EH (cell line): Measurements from ENCODE around the gene MORN3.
"Not testable (repeated sequence)": the region's sequence is repeated elsewhere in the genome, so short reads cannot be mapped to it uniquely, and the experiment has no call there.

Experiments
- DNase-seq: peaks from one replicate; pipeline ENCODE4 v3.0.0-alpha.2; 2015; ENCODE audit warnings: low read depth

MORN3 gene

DNA sequence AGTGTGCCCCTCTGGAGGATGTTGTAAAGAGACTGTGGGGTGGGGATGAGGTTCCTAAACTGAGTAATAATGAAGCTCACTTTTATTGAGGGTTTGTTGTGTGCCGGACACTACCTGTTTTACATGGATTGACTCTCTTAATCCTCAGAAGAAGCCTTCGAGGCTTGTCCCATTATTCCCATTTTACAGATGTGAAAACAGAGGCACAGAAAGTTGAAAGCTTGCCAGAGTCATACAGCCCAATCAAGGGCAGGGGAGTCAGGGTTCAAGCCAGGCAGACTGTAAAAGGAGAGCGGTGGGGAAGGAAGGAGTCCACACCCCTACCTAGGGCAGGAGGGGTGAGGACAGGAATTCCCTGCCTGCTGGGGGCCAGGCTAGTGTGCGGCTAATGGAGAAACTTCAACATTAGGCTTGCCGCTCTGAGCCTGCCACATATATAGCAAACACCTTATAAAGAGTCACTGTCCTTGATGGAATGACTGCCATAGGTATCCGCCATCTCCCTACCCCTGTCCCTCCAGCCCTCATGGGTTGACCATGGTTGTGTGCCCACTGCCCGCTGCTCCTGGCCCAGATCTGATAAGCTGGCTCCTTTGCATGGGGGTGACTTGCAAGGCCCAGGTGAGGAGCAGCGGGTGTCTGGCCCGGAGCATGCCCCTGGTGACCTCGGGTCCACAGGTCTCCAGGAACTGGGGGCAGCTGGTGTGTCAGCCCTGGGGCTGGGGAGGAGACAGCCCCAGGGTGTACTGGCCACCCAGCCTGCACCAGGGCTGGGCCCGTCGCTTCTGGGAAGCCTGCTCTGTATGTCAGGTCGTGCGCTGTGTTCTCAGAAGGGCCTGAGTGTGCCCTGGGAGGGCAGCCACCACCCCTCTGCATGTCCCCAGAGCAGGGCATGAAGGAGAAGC is 30.9 kb downstream of the MORN3 start:
- DNase-seq = no peak

DNA sequence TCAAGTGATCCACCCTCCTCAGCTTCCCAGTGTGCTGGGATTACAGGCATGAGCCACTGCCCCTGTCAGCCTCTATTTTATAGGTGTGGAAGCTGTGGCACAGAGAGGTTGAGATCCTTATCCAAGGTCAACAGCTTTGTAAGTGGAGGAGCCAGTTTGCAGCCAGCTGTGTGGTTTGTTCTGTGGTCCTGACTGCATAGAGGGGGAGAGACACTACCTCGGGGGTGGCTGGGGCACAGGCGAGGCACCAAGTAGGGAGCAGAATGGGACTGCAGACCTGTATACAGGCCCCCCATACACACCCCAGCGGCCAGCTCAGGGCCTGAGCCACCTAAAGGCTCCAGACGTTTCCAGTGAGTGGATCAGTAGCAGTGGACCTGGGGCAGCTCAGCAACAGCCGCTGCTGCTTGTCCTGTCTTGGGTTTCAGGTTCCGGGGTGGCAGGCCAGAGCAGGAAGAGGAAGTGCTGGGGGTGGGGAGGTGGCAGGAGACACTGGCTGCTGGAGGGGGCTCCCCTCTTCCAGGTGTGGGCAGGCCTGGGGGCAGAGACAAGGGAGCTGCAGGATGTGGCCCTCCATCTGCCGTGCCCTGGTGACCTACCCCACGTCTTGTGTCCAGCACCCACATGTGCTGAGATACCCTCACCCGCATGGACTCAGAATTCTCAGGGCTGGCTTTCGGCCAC is 32.1 kb downstream of the MORN3 start:
- no peak for DNase-seq

DNA sequence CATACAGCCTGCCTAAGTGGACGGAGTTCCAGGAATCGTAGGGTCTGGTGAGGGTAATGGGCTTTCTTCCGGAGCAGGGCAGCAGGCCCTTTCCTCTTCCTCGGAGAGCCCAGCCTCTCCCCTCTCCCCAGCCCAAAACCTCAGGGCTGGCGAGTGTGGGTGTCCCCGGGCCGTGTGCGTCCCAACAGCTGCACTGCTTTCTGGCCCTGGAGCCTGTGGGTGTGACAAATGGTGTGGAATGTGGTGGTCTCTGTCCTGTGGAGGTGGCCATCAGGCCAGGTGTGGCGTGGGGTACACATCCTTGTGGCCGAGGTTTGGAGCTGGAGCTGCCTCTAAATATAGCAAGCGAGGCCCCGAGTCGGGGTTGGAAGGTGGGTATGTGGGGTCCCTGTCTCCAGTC is 34.6 kb downstream of the MORN3 start:
- DNase-seq = no peak

DNA sequence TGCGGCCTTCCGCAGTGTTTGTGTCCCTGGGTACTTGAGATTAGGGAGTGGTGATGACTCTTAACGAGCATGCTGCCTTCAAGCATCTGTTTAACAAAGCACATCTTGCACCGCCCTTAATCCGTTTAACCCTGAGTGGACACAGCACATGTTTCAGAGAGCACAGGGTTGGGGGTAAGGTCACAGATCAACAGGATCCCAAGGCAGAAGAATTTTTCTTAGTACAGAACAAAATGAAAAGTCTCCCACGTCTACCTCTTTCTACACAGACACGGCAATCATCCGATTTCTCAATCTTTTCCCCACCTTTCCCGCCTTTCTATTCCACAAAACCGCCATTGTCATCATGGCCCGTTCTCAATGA is 35.6 kb downstream of the MORN3 start:
- DNase-seq = not testable (repeated sequence)

DNA sequence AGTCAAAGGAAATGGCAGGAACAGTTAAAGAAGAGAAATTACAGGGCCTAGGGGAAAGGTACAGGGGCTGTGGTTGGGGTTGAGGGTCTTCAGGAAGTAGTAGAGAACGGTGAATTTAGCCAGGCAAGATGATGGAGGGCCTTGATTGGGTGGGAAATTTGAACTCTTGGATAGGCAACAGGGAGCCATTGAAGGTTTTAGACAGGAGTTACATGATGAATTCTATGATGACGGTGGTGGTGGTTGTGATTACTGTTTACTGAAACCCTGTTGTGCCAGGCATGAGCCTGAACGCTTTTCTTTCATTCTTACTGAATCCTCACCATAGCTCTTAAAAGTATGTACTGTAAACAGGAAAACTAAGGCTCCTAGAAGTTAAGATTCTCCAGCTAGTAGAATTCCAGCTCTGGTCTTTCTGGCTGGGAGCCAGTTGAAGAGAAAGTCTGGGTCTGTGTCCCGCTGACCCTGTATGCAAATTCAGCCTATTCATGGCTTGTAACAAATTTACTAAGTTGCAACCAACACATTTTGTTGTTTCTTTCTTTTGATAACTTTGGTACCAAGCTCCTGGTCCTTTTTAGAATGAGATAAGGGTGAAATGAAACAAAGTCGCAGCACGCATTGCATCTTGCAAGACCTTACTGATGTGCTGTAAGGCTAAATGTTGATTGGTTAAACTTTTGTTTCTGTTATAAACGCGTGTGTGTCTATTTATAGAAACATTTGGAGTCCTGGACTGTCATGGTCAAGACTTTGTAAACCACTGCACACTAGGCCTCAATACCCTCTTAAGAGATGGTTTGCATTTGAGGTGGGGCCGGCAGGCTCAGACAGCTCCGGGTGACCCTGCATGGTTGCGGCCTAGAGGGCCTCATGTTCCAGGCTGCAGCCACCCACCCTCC is 37.1 kb downstream of the MORN3 start:
- DNase-seq = peak; percentile 44

DNA sequence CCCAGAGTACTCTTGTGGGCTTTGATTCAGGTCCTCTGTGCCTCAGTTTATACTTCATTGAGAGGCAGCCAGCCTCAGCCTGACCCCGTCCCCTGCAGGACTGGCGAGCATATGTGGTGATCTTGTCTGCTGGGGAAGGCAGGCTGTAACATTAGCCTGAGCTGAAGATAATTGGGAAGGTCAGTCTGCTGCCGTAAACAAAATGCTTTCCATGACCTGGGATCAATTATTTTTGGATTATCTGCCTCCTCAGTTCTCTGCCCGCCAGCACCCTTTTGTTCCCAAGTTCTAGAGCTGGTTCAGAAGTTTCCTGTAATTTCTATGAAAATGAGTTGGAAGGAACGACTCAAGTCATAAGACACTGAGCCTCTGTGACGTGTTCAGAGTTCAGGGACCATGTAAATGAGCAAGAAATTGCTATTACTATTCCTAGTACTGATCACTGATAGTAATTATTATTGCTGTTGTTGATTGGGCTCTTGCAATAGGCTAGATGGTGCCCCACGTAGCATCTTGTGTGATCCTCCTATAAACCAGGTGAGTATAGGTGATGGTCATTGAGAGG is 38.6 kb downstream of the MORN3 start:
- no peak for DNase-seq

DNA sequence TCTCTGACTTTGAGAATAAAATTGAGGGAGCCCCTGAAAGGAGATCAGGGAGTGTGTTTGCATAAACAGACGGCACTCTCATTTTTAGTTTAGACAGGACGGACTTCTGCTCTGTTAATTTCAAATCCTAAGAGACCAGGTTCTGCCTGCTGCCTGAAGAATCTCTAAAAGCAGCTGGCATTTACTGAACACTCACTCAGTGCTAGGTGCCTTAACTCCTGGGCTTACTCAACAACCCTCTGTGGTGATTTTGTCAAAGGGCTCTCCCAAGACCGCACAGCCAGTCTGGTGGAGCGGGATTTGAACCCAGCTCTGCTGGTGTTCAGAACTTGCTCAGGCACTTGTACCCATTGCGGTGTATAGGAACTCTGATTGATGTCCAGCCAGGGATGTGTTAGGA is 40.9 kb downstream of the MORN3 start:
- no peak for DNase-seq

DNA sequence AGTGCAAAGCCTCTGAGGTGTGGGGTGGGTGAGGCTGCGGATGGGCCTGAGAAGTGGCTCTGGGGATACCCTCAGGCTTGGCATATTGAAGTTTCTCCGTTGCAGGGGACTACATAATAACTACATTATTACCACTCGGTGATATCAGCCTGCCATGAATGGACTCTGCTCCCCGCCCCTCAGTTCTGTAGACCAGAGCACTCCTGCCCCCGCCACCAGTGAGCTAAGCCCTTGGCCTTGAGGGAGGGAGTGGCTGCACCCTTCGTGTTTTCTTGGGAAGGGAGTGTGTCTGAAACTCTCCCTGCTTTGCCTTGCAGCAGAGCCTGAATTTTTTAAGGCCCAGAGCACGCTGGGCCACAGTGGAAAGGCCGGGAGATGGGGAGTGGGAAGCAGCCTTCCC is 41.4 kb downstream of the MORN3 start:
- peak; percentile 41 for DNase-seq

DNA sequence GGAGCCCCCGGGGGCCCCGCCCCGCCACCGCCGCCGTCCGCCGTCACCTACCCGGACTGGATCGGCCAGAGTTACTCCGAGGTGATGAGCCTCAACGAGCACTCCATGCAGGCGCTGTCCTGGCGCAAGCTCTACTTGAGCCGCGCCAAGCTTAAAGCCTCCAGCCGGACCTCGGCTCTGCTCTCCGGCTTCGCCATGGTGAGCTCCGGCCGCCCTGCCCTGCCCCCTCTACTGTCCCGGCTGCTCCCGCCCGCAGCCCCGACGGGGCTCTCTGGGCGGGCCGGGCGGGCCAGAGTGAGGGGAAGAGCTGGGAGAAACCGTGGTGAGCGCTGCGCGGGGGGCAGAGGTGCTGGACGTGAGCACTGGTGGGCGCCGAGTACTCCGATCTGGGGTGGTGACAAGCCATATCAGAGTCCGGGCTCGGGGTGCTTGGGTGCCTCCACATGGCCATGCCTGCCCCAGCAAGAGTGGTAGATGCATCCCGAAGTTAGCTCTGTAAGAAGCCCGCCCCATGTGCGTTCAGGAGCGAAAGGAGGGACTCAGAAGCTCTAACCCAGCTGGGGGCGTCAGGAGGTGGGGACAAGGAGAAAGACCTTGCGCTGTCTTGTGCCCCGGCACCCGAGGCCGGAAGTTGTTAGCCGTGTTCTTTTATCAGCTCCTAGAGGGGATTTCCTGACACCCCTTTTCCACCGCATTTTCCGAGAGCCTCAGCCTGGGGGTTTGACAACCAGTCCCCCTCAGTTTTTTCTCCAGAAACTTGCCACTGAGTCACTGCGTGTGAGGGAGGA is 42.4 kb downstream of the MORN3 start:
- DNase-seq = peak; percentile 78

DNA sequence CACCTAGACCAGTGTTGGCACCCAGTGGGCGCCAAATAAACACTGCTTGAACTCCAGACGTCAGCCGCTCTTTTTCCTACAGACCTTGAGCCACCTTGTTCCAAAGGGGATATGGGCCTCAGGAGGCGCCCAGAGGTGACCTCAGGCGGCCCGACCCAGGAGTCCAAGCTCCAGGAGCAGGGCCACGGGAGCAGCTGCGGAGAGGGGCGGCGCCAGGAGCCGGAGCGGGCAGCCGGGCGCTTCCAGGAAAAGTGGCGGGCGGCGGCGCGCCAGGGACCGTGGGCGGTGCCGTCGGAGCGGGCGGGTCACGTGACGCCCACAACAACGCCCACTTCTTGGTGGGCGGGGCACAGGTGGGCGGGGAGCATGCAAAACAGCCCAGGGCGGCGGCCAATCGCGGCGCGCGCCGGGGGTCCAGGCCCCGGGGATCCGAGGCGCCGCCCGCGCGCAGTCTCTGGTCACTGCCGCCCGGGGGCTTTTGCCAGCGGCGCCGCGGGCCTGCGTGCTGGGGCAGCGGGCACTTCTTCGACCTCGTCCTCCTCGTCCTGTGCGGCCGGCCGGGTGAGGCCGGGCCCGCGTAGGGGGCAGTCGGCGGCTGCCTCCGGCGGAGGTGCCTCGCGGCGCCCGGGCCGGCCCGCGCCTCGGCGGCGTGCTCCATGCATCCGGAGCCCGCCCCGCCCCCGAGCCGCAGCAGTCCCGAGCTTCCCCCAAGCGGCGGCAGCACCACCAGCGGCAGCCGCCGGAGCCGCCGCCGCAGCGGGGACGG is 43.2 kb downstream of the MORN3 start, which contains the start of gene ORAI1:
Gene ORAI1, plus strand, starts transcription at position 444 of the 766 bp plus-strand sequence.
- DNase-seq = peak; percentile 94

DNA sequence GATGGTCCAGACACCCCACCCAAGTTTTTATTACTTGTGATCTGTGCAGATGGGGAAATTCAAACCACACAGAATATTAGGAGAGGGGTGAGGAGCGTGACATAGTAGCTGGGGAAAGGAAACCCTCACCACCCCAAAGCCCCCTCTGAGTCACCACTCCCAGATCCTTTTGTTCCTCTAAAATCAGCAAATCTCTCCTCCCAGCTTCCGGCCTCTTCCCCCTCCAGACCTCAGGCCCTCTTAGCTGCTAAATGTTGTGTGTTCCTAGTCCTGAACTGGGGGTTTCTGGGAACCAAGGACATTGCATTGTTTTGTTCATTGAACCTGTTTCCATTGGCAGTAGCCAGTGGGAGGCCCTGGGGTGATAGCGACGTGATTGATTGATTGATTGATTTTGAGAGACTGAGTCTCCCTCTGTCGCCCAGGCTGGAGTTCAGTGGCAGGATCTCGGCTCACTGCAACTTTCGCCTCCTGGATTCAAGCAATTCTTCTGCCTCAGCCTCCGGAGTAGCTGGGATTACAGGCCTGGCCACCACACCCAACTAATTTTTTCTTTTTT is 49.0 kb downstream of the MORN3 start:
- no peak for DNase-seq

DNA sequence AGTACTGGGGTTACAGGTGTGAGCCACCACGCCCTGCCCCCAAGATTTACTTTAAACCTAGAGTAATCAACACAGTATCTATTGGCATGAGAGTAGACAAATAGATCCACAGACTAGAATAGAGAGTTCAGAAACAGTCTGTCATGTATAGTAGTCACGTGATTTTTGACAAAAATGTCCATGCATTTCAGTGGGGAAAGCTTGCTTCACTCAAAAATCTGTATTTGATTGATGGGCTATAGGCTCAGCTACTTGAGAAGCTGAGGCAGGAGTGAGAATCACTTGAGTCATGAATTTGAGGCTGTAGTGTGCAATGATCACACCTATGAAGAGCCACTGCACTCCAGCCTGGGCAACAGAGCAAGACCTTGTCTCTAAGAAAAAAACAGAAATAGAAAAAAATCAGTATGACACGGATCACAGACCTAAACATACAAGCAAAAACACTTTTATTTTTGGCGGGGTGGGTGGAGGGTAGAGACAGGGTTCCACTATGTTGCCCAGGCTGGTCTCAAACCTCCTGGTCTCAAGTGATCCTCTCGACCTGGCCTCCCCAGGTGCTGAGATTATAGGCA is 50.7 kb downstream of the MORN3 start:
- DNase-seq = no peak

DNA sequence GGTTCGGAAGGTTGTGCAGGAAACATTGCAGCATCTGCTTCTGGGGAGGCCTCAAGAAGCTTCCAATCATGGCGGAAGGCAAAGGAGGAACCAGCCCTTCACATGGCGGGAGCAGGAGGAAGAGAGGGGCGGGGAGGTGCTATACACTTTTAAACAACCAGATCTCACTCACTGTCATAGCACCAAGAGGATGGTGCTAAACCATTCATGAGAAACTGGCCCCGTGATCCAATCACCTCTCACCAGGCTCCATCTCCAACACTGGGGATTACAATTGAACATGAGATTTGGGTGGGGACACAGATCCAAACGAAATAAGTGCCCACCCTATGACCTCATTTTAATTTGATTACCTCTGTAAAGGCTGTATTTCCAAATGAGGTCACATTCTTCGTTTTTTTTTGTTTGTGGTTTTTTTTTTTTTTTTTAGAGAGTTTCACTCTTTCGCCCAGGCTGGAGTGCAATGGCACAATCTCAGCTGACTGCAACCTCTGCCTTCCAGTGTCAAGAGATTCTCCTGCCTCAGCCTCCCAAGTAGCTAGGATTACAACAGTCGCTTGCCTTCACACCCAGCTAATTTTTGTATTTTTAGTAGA is 54.5 kb downstream of the MORN3 start:
- no peak for DNase-seq

DNA sequence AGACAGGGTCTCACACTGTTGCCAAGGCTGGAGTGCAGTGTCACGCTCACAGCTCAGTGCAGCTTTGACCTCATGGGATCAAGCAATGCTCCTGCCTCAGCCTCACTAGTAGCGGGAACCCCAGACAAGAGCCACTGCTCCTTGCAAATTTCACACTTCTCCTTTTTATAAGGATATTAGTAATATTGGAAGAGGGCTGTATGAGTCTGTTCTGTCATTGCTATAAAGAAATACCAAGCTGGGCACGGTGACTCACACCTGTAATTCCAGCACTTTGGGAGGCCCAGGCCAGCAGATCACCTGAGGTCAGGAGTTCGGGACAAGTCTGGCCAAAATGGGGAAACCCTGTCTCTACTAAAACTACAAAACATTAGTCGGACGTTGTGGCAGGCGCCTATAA is 56.0 kb downstream of the MORN3 start:
- DNase-seq = no peak

DNA sequence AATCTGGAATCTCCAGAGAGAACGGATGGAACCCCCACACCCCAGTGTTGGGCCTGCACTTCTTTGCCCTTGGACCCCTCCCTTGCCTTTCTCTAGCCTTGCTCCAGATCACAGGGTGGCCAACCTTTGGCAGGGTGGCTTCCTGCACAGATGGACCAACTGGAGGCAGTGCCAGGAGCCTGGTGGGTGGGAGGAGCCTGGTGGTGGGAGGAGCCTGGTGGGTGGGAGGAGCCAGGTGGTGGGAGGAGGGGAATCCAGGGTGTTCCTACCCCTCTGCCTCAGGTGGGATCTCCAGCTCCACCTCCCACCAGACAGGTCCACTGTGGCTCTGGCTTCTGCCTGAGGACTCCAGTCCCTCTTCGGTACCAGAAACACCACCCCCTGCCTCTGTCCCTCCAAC is 58.1 kb downstream of the MORN3 start:
- no peak for DNase-seq

DNA sequence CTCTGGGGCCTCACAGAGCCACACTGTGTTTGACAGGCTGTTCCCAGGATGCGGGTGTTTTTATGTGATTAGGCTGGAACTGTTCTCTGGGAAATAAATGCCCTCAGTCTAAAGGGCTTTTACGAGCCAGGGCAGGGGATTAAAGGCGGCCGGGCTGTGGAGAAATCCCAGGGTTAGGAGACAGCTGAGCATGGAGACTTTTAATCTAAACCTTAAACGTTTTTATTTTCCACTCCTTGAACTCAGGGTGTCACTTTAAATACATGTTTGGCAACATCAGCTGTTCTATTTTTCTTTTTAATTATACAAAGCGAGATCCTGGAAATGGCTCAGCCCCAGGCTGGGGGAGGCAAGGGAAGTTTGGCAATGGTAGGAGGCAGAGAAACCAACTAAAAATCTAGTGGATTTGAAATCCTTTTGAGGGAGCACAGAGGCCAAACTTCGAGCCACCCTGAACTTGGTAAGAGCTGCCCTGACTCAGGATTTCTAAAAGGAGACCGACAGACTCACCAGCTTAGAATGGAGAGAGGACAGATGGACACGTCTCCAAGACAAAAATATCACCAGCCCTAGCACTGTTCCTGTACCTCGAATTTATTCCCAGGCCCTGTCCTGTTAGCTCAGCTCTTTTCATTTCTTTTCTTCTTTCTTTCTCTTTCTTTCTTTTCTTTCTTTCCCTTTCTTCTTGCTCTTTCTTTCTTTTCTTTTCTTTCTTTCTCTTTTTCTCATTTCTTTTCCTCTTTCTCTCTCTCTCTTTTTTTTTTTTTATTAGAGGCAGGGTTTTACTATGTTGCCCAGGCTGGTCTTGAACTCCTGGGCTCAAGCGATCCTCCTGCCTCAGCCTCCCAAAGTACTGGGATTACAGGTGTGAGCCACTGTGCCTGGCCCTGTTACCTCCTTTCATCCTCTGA is 59.0 kb downstream of the MORN3 start:
- peak; percentile 57 for DNase-seq

DNA sequence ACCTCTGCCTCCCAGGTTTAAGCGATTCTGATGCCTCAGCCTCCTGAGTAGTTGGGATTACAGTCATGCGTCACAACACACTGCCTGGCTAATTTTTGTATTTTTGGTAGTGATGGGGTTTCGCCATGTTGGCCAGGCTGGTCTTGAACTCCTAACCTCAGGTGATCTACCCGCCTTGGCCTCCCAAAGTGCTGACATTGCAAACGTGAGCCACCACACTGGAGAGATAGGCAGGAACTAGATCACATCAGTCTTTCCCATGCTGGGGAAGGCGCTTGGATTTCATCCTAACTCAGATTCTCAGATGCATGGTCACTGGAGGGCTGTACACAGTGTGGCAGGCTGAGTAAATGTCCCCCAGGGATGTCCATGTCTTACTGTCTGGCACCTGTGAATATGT is 61.2 kb downstream of the MORN3 start:
- DNase-seq = no peak

DNA sequence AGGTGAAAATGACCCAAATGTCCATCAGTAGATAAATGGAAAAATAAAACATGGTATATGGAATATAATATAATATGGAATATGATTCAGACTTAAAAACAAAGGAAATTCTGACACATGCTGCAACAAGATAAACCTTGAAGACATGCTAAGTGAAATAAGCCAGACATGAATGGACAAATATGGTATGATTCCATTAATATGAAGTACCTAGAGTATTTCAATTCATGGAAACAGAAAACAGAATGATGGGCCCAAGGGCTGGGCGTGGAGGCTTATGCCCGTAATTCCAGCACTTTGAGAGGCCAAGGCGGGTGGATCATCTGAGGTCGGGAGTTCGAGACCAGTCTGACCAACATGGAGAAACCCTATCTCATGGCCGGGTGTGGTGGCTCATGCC is 65.9 kb downstream of the MORN3 start:
- DNase-seq = no peak
